HG03095 (cell line): ENCODE results near the gene SBF1.
"Not testable (repeated sequence)": the region's sequence is repeated elsewhere in the genome, so short reads cannot be mapped to it uniquely, and the experiment has no call there.

Experiments used
- ATAC-seq: cut with Tn5 transposase; IDR thresholded peaks from one replicate; pipeline ENCODE4 v1.9.1; 2021; ENCODE audit warnings: moderate library complexity; ENCODE audit not compliant: unreplicated experiment

Gene SBF1

GRCh38 chr22:50432131-50432876, 42.5 kb downstream of the SBF1 start:
- ATAC-seq, result no peak

DNA sequence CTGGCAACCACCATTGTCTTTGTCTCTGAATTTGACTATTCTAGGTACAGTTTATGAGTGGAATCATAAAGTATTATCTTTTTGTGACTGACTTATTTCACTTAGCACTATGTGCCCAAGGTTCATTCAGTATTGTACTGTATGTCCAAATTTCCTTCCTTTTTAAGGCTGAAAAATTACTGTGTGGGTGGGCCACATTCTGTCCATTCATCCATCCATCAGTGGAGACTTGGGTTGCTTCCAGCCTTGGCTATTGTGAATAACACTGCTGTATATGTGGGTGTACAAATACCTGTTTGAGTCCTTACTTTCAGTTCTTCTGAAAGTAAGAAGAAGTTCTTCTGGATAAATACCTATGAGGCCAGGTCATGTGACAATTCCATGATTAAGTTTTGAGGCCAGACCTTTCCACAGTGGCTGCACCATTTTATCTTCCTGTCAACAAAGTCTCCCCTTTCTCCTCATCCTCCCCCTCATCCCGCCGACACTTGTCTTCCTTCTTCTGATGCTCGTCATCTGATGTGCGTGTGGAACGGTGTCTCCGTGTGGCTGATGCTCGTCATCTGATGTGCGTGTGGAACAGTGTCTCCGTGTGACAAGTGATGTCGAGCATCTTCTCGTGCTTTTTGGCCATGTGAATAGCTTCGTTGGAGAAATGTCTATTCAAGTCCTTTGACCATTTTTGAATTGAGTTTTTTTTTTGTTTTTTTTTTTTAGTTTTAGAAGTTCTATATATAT, 49.5 kb downstream of the SBF1 start:
- no peak for ATAC-seq

GRCh38 chr22:50423956-50424355, 50.9 kb downstream of the SBF1 start:
- ATAC-seq, result no peak

DNA sequence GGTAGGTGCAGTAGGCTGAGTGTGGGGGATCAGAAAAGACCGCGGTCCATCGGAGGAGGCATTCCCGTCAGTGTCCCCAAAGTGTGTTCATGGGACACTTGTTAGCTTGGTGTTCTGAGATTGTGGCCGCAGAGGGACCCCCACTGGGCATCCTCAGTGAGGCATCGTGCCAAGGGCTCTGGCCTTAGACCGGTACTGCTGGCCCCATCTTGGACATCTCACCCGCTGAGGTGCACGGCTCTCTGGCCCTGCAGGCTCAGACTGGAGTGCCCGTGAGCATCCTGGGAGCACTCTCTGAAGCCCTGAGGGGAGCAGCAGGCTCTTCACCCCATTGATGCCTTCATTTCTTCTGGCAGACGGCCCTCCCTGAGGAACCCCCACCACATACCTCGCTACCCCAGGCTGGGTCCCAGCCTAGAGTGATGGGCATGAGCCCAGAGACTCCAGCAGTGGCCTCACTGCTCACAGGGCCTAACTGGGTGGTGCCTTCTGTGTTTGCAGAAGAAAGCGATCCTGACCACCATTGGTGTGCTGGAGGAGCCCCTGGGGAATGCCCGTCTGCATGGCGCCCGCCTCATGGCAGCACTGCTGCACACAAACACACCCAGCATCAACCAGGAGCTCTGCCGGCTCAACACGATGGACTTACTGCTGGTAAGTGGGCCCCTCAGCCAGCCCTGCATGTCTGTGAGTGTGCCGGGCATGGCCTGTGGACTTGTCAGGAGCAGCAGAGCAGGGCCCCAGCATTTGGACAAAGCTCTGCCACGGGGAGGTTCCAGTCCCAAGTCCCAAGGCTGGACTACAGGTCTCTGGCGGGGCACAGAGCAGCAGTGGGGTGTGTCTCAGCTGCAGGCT, 51.6 kb downstream of the SBF1 start:
- no peak for ATAC-seq

DNA sequence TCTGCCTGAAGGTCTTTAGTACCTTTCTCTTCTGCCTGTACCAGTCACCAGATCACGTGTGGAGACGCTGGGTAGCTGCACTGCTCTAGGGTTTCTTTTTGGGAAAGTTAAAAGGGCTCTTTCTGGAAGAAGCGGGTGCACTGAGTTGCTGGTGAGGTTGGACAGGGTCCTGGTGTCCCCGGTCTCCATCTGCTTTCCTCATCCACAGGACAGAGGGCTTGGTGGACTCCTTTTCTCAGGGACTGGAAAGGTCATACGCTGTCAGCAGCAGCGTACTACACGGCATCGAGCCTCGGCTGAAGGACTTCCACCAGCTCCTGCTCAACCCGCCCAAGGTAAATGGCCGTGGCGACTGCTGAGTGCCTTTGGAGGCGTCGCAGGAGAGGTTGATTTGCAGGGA, 52.8 kb downstream of the SBF1 start:
- no peak for ATAC-seq

DNA sequence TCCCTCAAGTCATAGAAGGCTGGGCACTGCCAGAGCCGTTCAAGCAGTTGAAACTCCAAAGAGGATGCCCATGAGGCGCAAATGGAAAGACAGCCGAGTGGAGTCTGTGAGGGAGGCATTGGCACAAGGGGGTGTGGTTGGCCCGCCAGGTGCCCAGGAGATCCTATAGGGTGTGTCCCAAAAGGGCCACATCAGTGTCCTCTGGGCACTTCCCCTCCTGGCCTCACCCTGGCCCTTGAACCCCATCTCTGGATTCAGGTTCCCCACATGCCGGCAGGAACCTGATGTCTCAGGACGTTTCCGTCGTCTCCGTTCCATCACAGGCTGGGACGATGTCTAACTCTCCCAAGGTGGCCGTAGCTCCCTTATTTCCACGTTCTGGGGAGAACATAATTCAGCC, 54.3 kb downstream of the SBF1 start:
- no peak for ATAC-seq

DNA sequence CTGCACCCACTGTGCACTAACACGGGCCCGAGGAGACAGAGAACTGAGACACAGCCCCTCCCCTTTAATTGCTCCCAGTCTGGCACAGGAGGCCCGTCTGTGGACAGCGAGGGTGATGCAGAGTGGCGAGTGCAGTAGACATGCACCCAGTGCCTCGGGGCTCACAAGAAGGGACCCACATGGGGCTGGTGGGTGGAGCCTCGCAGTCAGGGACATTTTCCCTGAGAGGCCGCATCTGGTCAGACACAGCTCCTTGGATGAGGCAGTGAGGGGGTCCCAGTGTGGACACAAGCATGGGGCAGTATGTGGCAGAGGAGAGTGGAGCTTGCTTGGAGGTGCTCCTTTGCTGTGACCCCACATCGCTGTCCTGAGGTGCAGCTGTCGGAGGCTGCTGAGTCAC, 54.8 kb downstream of the SBF1 start:
- ATAC-seq, result no peak

DNA sequence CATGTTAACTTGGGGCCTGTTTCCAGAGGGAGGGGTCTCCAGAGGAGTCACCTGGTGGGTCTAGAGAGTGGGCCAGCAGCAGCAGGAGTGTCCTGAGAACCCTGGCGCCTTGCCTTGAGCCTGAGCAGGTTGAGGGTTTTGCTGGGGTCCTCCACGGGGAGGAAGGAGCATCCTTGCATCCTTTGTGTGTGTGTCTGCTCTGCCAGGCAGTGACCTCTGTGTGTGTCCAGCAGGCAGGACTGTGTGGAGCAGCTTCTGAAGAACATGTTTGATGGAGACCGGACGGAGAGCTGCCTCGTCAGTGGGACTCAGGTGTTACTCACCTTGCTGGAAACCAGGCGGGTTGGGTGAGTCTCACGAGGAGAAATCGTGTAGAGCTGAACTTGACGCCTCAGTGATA, 55.7 kb downstream of the SBF1 start:
- ATAC-seq, result no peak

DNA sequence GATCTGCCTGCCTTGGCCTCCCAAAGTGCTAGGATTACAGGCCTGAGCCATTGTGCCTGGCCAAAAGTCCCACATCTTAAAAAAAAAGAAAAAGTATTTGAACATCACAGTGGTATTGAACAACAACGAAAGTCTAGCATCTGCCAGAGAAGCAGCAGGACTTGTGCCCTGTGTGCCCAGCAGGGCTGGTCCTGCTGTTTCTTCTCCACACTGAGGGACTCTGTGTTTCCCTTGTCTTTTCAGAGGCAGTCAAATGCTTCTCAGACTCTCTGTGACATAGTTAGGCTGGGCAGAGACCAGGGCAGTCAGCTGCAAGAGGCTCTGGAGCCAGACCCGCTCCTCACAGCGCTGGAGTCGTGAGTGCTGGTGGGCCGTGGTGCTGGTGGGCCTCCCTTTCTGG, 56.2 kb downstream of the SBF1 start:
- no peak for ATAC-seq

- ATAC-seq, result no peak
These were observed 57.2 kb downstream of the SBF1 start for GRCh38 chr22:50417411-50418210.

- no peak for ATAC-seq
These were observed 57.8 kb downstream of the SBF1 start for GRCh38 chr22:50416996-50417395.

GRCh38 chr22:50415426-50415825, 59.4 kb downstream of the SBF1 start:
- ATAC-seq, result no peak

- ATAC-seq, result no peak
These were observed 60.2 kb downstream of the SBF1 start for GRCh38 chr22:50414476-50415248.

- ATAC-seq, result not testable (repeated sequence)
These were observed 65.9 kb downstream of the SBF1 start for GRCh38 chr22:50408954-50409353.

- no peak for ATAC-seq
These were observed 66.5 kb downstream of the SBF1 start for GRCh38 chr22:50408311-50408710.

DNA sequence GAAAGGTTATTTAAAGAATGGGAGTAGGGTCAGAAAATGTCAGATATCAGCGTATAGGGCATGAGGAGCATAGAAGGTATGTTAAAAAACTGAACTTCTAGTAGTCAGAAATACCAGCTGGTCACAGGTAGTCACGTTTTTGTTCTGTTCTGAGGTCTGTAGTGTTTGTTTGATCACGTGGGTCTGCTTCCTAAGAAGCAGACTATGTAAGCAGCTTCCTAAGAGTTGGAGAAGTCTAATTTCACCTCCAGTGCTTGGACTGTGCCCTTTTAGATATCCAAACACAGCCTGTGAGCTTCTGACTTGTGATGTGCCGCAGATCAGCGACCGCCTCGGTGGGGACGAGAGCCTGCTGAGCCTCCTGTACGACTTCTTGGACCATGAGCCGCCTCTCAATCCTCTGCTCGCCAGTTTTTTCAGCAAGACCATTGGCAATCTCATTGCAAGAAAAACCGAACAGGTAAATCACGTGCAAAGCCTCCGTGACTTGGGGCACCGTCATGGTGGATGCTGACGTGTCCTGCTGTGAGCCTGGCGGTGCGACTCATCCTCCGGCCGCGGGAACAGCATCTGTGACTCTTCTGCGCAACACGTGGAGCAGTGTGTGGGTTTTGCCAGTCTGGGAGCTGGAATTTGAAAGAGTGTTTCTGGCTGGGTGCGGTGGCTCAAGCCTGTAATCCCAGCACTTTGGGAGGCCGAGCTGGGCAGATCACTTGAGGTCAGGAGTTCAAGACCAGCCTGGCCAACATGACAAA, 68.2 kb downstream of the SBF1 start:
- ATAC-seq, result no peak

DNA sequence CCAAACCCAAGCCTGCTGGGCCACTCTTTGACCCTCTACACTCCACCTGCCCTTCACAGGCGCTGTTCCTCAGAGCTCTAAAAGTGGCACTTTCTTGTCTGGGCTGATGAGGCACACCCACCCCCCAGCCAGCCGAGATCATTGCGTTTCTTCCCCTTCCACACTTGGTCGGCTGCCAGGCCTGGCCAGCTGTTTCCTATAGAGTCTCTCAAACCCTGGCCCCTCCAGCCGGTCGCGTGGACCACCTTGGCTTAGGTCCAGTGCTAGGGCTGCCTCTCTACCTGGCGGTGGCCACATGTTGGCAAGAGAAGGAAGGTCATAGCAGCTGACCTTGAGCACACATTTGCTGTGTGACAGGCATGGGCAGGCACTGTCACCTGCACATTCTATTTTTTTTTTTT, 71.1 kb downstream of the SBF1 start:
- ATAC-seq, result no peak

- no peak for ATAC-seq
These were observed 72.9 kb downstream of the SBF1 start for GRCh38 chr22:50401907-50402306.

- ATAC-seq, result no peak
These were observed 73.9 kb downstream of the SBF1 start for GRCh38 chr22:50400931-50401330.
